ENCODE results near the gene CLEC1A.

CLEC1A gene

GRCh38 chr12:10101042-10101579, 2.3 kb upstream of the CLEC1A start:
- no peak for DNase-seq (ENCODE audit: low read depth in 2 of 2)

- no peak for DNase-seq (ENCODE audit: low read depth in 2 of 2)
Measured at GRCh38 chr12:10097521-10097920, 1.3 kb downstream of the CLEC1A start.

GRCh38 chr12:10095971-10096370, 2.8 kb downstream of the CLEC1A start:
- no peak for DNase-seq (ENCODE audit: low read depth in 2 of 2)

GRCh38 chr12:10094646-10095395, 4.0 kb downstream of the CLEC1A start:
- no peak for DNase-seq (ENCODE audit: low read depth in 2 of 2)

- DNase-seq (ENCODE audit: low read depth in 2 of 2): no peak
Measured at GRCh38 chr12:10088955-10089900, 9.6 kb downstream of the CLEC1A start.

- DNase-seq (ENCODE audit: low read depth in 2 of 2): no peak
Measured at GRCh38 chr12:10088031-10088430, 10.8 kb downstream of the CLEC1A start.

- DNase-seq (ENCODE audit: low read depth in 2 of 2): no peak
Measured at GRCh38 chr12:10086387-10086786, 12.4 kb downstream of the CLEC1A start.

- no peak for DNase-seq (ENCODE audit: low read depth in 2 of 2)
Measured at GRCh38 chr12:10084733-10085132, 14.1 kb downstream of the CLEC1A start.

- no peak for DNase-seq (ENCODE audit: low read depth in 2 of 2)
Measured at GRCh38 chr12:10082117-10082874, 16.5 kb downstream of the CLEC1A start.

GRCh38 chr12:10075451-10075850, 23.3 kb downstream of the CLEC1A start:
- no peak for DNase-seq (ENCODE audit: low read depth in 2 of 2)

GRCh38 chr12:10073261-10073660, 25.5 kb downstream of the CLEC1A start:
- no peak for DNase-seq (ENCODE audit: low read depth in 2 of 2)

GRCh38 chr12:10072131-10072530, 26.7 kb downstream of the CLEC1A start:
- DNase-seq (ENCODE audit: low read depth in 2 of 2): no peak

GRCh38 chr12:10070380-10070779, 28.4 kb downstream of the CLEC1A start:
- no peak for DNase-seq (ENCODE audit: low read depth in 2 of 2)

- no peak for DNase-seq (ENCODE audit: low read depth in 2 of 2)
Measured at GRCh38 chr12:10069976-10070375, 28.8 kb downstream of the CLEC1A start.

- no peak for DNase-seq (ENCODE audit: low read depth in 2 of 2)
Measured at GRCh38 chr12:10069099-10069498, 29.7 kb downstream of the CLEC1A start.

GRCh38 chr12:10068644-10069043, 30.1 kb downstream of the CLEC1A start:
- DNase-seq (ENCODE audit: low read depth in 2 of 2): no peak

- DNase-seq (ENCODE audit: low read depth in 2 of 2): no peak
Measured at GRCh38 chr12:10067942-10068341, 30.8 kb downstream of the CLEC1A start.

GRCh38 chr12:10067264-10067663, 31.5 kb downstream of the CLEC1A start:
- DNase-seq (ENCODE audit: low read depth in 2 of 2): no peak

GRCh38 chr12:10065241-10065640, 33.5 kb downstream of the CLEC1A start:
- DNase-seq (ENCODE audit: low read depth in 2 of 2): no peak

- DNase-seq (ENCODE audit: low read depth in 2 of 2): no peak
Measured at GRCh38 chr12:10058387-10058786, 40.4 kb downstream of the CLEC1A start.

- DNase-seq (ENCODE audit: low read depth in 2 of 2): no peak
Measured at GRCh38 chr12:10052193-10052913, 46.4 kb downstream of the CLEC1A start.
